Activated T-cell treated with anti-CD3 and anti-CD28 coated beads, Interleukin-2, amount 50 U/mL, for 1 hour (primary cell): ENCODE results near the gene UFD1.
A peak's percentile ranks its signal among the peaks of the same experiment; 100 is the strongest.

Experiments used
- DNase-seq: peaks from one replicate; pipeline ENCODE4 v3.0.0-alpha.2; 2020

The UFD1 gene, protein sequence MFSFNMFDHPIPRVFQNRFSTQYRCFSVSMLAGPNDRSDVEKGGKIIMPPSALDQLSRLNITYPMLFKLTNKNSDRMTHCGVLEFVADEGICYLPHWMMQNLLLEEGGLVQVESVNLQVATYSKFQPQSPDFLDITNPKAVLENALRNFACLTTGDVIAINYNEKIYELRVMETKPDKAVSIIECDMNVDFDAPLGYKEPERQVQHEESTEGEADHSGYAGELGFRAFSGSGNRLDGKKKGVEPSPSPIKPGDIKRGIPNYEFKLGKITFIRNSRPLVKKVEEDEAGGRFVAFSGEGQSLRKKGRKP

GRCh38 chr22:19478901-19479354, at the start of gene UFD1:
TSS of gene UFD1 (minus strand) at chr22:19479193. CDS start at chr22:19479085, 108 bp downstream.
- peak; percentile 81 for DNase-seq

GRCh38 chr22:19527861-19528417, 48.9 kb upstream of the UFD1 start:
- DNase-seq: no peak

DNA sequence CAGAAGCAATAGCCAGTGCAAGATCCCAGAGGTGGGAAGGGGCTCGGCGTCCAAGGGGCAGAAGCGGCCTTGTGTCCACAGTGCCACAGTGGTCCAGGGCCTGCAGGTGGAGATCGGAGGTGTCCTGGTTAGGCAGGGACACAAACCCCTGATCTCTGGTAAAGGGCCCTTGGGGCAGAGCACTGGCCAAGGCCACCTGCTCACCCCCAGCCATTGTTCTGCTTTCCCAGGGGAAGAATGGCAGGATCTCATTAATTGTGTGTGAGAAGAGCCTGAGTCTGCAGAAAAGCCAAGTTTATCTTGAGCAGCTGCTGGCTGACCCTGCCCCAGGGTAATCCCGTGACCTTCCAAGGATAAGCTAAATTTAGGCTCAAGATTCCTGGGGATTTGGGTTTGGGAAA, 48.3 kb upstream of the UFD1 start:
- no peak for DNase-seq

DNA sequence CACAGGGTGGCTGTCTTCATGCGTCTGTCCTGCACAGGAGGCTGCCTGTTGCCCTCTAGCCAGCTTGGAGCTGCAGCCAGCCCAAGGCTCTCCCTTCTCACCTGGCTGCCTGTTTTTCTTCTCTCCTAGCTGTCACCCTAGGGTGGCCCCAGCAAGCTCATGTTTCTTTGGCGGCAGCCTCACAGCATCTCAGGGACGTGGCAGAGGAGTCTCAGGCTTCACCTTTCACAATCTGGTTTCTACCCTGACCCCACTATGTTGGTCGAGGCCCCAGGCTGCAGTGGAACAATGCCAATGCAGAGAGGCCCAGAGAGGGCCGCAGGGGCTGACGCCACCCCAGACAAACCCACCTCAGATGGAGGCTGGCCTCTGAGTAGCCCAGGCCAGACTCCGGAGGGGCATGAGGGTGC, 47.7 kb upstream of the UFD1 start:
- DNase-seq: no peak

GRCh38 chr22:19526076-19526701, 47.2 kb upstream of the UFD1 start:
- DNase-seq: no peak

GRCh38 chr22:19525666-19526065, 46.7 kb upstream of the UFD1 start:
- no peak for DNase-seq

DNA sequence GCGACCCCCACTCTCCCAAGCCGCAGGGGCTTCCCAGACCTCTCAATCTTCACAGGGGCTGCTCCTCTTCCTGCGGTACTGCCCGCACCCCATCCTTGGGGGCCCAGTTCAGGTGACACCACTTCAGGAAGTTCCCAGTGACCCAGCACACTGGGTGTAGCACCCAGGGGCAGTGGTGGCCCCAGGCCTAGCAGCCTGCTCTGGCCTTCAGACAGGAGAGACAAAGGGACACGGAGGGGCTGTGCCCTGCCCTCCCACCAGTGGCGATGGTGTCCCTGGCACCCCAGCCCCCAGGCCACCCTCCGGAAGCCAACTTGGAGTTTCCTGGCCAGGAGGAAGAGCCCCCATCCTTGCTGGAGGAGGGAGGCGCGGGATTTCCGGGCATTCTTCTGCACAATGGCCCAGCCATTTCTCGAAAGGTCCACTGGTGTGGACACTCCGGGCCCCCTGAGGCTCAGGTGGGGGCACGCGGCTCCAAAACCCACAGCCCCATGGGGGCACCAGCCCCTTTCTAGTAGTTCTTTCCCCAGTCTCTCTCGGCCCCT, 46.2 kb upstream of the UFD1 start:
- no peak for DNase-seq

- no peak for DNase-seq
These were observed 45.5 kb upstream of the UFD1 start, which contains the start of gene CLDN5 for GRCh38 chr22:19524170-19525115. TSS of gene CLDN5 (minus strand) at chr22:19524410. CDS start at chr22:19524255, 155 bp downstream.

GRCh38 chr22:19523240-19524169, 44.5 kb upstream of the UFD1 start:
- DNase-seq: peak; percentile 32

DNA sequence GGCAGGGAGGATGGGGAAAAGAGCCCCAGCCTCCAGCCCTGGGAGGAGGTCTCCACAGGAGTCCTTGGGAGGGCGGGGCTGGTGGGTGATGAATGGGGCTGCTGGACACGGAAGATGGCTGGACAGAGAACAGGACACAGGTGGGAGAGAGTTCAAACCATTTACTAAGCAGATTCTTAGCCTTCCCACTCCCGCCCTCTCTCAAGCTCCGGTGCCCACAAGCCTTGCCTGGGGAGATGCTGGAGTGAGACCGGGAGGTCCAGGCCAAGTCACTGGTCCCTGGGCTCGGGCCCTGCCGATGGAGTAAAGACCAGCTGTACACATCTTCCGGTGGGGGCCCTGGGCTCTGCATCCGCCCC, 43.9 kb upstream of the UFD1 start:
- DNase-seq: no peak

DNA sequence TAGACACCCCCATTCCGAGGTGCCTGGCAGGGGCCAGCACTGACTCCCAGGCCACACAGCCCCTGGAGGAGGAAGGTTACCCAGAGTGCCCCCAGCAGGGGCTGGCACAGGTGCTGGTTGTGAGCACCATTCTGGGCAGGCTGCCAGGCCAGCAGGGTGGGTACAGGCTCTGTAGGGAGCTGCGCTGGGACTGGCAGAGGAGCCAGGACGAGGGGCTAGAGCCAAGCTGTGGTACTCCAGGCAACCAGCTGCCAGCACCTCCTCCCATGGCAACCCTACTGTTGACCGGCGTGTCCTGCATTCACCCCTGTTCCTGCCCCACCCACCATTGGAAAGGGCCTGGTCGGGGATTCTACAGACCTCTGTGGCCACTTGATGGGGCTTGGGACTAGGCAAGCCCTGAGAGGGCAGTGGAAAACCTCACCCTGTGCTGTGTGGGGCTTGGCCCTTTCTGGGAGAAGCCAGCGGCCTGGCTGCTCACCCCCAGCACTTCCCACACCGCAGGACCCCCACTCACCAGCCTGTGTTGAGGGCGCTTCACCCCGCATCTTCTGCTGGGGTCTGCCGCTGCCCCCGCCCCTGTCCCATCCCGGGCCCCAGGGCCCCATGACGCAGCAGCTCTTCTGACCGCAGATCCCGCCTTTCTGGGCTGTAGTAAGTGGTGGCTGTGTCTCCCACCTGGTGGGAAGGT, 43.3 kb upstream of the UFD1 start:
- DNase-seq: no peak

DNA sequence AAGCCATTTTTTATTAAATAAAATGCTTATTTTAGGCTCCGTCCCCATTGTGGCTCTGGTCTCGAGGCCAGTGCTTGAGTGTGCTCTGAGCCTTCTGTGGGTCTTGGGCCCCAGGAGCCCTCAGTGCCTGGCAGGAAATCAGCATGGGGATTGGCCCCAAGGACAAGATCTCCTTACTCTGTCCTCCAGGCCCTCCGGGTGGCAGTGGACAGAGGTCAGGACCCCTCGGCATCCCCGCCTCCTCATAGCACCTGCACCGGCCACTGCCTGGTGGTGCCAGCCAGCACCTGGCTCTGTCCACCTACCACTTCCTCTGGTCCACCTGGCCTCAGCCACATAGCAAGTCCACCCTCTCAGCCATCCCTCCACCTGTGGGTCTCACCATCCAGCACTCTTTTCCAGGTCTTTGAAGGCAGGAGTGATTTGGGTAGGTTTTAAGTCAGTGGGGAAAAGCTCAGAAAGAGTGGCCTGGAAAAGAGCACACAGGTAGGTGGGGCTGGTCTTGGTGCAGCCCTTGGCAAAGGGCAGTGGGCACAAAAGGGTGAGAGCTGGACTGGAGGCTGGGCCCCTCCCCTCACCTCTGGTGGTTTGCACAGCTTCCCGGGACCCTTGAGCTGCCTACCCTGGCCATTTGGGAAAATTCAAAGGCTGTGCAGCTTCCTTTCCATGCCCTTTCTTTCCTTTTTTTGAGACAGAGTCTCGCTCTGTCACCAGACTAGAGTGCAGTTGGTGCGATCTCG, 41.7 kb upstream of the UFD1 start:
- DNase-seq: no peak

- DNase-seq: no peak
These were observed 41.0 kb upstream of the UFD1 start for GRCh38 chr22:19520007-19520406.

DNA sequence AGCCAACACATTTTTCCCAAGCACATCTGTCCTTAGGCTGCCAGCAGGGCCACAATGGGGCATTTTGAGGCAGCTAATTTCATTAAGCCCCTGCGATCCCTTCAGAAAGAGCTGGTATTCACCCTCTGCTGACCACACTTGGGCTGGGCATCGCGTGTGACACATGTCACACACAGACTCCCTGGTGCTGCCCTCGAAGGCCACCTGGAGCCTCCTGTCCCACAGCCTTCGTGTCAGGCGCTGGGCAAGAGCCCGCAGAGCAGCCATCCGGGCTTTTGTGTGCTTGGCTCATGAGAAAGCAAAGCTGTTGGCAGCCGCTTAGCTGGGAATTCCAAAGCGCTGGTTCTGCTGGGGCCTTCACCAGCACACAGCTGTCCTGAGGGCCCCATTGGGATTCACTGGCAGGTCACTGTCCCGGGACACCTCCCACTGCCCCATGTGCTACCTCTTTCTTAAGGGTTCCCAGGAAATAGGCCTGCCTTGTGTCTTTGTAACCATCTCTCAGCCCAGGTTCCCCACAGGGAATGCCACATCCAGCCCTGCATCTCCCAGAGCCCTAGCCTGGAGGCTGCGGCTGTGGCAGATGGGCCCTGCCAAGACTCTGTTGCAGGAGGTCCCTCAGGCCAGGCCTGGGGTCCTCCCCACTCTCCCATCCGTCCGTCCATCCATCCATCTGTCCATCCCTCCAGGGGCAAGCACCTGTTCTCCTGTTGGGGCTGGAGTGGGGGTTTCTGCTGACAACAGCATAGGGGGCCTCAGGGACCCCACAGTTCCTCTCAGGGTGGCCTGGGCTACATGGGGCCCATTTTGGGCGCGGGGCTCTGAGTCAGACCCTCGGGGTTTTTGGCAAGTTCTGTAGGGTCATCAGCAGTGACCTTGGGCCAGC, 40.3 kb upstream of the UFD1 start:
- no peak for DNase-seq

- no peak for DNase-seq
These were observed 39.6 kb upstream of the UFD1 start for GRCh38 chr22:19518635-19519034.

DNA sequence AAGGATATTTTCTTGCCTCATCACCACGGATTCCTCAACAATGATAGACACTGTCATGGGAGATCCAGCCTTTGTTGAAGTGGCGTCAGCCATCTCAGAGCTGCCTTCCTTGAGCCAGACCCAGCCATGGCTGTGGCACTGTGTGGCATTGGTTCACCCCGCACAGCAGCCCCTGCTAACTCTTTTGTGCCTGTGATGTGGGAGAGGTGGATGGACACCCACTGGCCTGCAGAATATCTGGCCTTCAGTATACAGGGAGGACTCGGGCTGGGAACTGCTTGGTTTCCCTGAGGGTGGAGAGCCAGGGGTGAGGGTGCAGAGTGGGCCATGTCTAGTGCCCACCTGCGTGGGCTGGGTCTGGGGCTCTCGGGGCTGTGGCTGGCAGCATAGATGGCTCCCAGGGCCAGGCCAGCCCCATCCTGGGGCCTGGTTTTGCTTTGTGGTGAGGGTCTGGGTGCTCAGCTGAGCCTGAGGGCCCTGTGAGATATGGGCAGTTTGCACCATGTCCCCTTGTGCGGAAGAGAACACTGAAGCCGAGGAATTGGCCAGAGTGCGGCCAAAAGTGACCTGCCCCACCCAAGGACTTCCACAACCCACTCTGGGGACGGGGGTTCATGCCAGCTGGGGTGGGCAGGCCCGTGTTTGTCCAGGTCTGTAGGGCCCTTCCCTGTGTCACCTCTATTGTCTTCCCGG, 39.1 kb upstream of the UFD1 start:
- no peak for DNase-seq

DNA sequence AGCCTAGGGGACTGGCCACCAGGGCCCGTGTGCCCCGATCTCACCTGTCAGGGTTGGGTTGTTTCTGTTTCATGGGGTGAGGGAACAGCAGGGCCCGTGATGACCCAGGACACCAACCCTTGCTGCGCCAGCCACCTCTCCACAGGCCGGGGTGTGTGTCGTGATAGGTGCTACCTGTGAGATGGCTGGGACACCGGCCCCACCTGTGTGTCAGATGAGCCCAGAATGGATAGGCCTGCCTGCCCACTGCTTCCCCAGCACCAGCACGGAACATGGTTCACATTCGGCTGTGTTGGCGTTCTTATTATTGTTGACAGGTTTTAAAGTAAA, 38.1 kb upstream of the UFD1 start:
- DNase-seq: no peak

- DNase-seq: no peak
These were observed 37.6 kb upstream of the UFD1 start for GRCh38 chr22:19516378-19517170.
